Dendritic cell treated with granulocyte-macrophage colony-stimulating factor and Interleukin-4, amounts not matched to agents 40 ng/mL and 50 ng/mL, for 4 days (primary cell): ENCODE results near the gene RBM28.

ENCODE experiments used
- H3K27ac Mint-ChIP-seq: one replicate; pipeline ENCODE4 v1.8.0; 2022; ENCODE audit warnings: mild to moderate bottlenecking, mixed read lengths
- H3K27me3 Mint-ChIP-seq: one replicate; pipeline ENCODE4 v1.8.0; 2022; ENCODE audit warnings: mild to moderate bottlenecking, mixed read lengths
- H3K36me3 Mint-ChIP-seq: one replicate; pipeline ENCODE4 v1.8.0; 2022; ENCODE audit warnings: low read depth, mixed read lengths
- H3K4me1 Mint-ChIP-seq: one replicate; pipeline ENCODE4 v1.8.0; 2022; ENCODE audit warnings: low read depth, mixed read lengths
- H3K4me3 Mint-ChIP-seq: one replicate; pipeline ENCODE4 v1.8.0; 2022; ENCODE audit warnings: mild to moderate bottlenecking, moderate library complexity, mixed read lengths
- H3K9me3 Mint-ChIP-seq: one replicate; pipeline ENCODE4 v1.8.0; 2022; ENCODE audit warnings: mixed read lengths
- intact Hi-C: fragments of 100-400 bp; cut with micrococcal nuclease; formaldehyde crosslinking; loops from one replicate; pipeline ENCODE4 v1.15.0; 2022

RBM28 gene

GRCh38 chr7:128361411-128362379 is 18.0 kb upstream of the RBM28 start, which contains the start of gene PRRT4:
Gene PRRT4, minus strand, starts transcription at chr7:128361690.
- intact Hi-C loops = no loop called here
- Mint-ChIP-seq H3K36me3 (no peaks in the 10 kb centered on the region), H3K4me3 (peak within 1 kb of the TSS; percentile 80), H3K27me3 (peaks cover 54% of the 10 kb centered on the region), H3K9me3 (no peaks in the 10 kb centered on the region), H3K4me1 (peaks cover 59% of the 10 kb centered on the region), H3K27ac (peak within 1 kb of the TSS; percentile 25)

- Mint-ChIP-seq H3K9me3 (no peaks in the 10 kb centered on the region), H3K27me3 (peaks cover 53% of the 10 kb centered on the region), H3K27ac (no peak overlapping the region), H3K4me1 (peaks cover 51% of the 10 kb centered on the region), H3K36me3 (no peaks in the 10 kb centered on the region), H3K4me3 (no peak overlapping the region)
- intact Hi-C loops = no loop called here
Observed at GRCh38 chr7:128360359-128360678, 16.6 kb upstream of the RBM28 start.

- H3K27me3 Mint-ChIP-seq = peaks cover 49% of the 10 kb centered on the region
- no peaks in the 10 kb centered on the region for H3K9me3 Mint-ChIP-seq
- peaks cover 51% of the 10 kb centered on the region for H3K4me1 Mint-ChIP-seq
- intact Hi-C loops = no loop called here
- no peak overlapping the region for H3K4me3 Mint-ChIP-seq
- H3K27ac Mint-ChIP-seq = no peak overlapping the region
- no peaks in the 10 kb centered on the region for H3K36me3 Mint-ChIP-seq
Observed at GRCh38 chr7:128359939-128360338, 16.2 kb upstream of the RBM28 start.

GRCh38 chr7:128359336-128359735 is 15.6 kb upstream of the RBM28 start:
- intact Hi-C loops = no loop called here
- Mint-ChIP-seq H3K9me3 (no peaks in the 10 kb centered on the region), H3K4me1 (peaks cover 51% of the 10 kb centered on the region), H3K36me3 (no peaks in the 10 kb centered on the region), H3K4me3 (no peak overlapping the region), H3K27ac (no peak overlapping the region), H3K27me3 (peaks cover 45% of the 10 kb centered on the region)

GRCh38 chr7:128358233-128358632 is 14.5 kb upstream of the RBM28 start:
- H3K27ac Mint-ChIP-seq = no peak overlapping the region
- peaks cover 45% of the 10 kb centered on the region for H3K27me3 Mint-ChIP-seq
- H3K4me1 Mint-ChIP-seq = peaks cover 51% of the 10 kb centered on the region
- H3K4me3 Mint-ChIP-seq = no peak overlapping the region
- H3K9me3 Mint-ChIP-seq = no peaks in the 10 kb centered on the region
- H3K36me3 Mint-ChIP-seq = no peaks in the 10 kb centered on the region
- intact Hi-C loops = no loop called here

- Mint-ChIP-seq H3K27me3 (peaks cover 45% of the 10 kb centered on the region), H3K4me3 (no peak overlapping the region), H3K36me3 (no peaks in the 10 kb centered on the region), H3K4me1 (peaks cover 52% of the 10 kb centered on the region), H3K9me3 (no peaks in the 10 kb centered on the region), H3K27ac (no peak overlapping the region)
- intact Hi-C loops = no loop called here
Observed at GRCh38 chr7:128357217-128357613, 13.5 kb upstream of the RBM28 start.

- H3K36me3 Mint-ChIP-seq = no peaks in the 10 kb centered on the region
- no peaks in the 10 kb centered on the region for H3K9me3 Mint-ChIP-seq
- peaks cover 47% of the 10 kb centered on the region for H3K4me1 Mint-ChIP-seq
- peaks cover 40% of the 10 kb centered on the region for H3K27me3 Mint-ChIP-seq
- H3K4me3 Mint-ChIP-seq = no peak overlapping the region
- H3K27ac Mint-ChIP-seq = no peak overlapping the region
- intact Hi-C loops = no loop called here
Observed at GRCh38 chr7:128356546-128357216, 13.0 kb upstream of the RBM28 start.

GRCh38 chr7:128353610-128354009 is 9.9 kb upstream of the RBM28 start:
- Mint-ChIP-seq H3K9me3 (no peaks in the 10 kb centered on the region), H3K36me3 (no peaks in the 10 kb centered on the region), H3K4me3 (no peak overlapping the region), H3K27me3 (peaks cover 47% of the 10 kb centered on the region), H3K27ac (no peak overlapping the region), H3K4me1 (peaks cover 19% of the 10 kb centered on the region)
- intact Hi-C loops = no loop called here

- no peak overlapping the region for H3K27ac Mint-ChIP-seq
- H3K36me3 Mint-ChIP-seq = no peaks in the 10 kb centered on the region
- peaks cover 15% of the 10 kb centered on the region for H3K4me1 Mint-ChIP-seq
- peaks cover 48% of the 10 kb centered on the region for H3K27me3 Mint-ChIP-seq
- no peak overlapping the region for H3K4me3 Mint-ChIP-seq
- no peaks in the 10 kb centered on the region for H3K9me3 Mint-ChIP-seq
- intact Hi-C loops = no loop called here
Observed at GRCh38 chr7:128353189-128353588, 9.5 kb upstream of the RBM28 start.

- Mint-ChIP-seq H3K27ac (no peak overlapping the region), H3K27me3 (peaks cover 52% of the 10 kb centered on the region), H3K36me3 (no peaks in the 10 kb centered on the region), H3K4me3 (no peak overlapping the region), H3K9me3 (no peaks in the 10 kb centered on the region), H3K4me1 (peaks cover 10% of the 10 kb centered on the region)
- intact Hi-C loops = no loop called here
Observed at GRCh38 chr7:128352636-128353035, 8.9 kb upstream of the RBM28 start.

GRCh38 chr7:128352153-128352537 is 8.4 kb upstream of the RBM28 start:
- no peaks in the 10 kb centered on the region for H3K9me3 Mint-ChIP-seq
- peaks cover 53% of the 10 kb centered on the region for H3K27me3 Mint-ChIP-seq
- H3K4me3 Mint-ChIP-seq = no peak overlapping the region
- intact Hi-C loops = no loop called here
- H3K27ac Mint-ChIP-seq = no peak overlapping the region
- H3K4me1 Mint-ChIP-seq = peaks cover 5% of the 10 kb centered on the region
- H3K36me3 Mint-ChIP-seq = no peaks in the 10 kb centered on the region

GRCh38 chr7:128351296-128352152 is 7.8 kb upstream of the RBM28 start:
- intact Hi-C loops = no loop called here
- peaks cover 53% of the 10 kb centered on the region for H3K27me3 Mint-ChIP-seq
- no peaks in the 10 kb centered on the region for H3K36me3 Mint-ChIP-seq
- peaks cover 5% of the 10 kb centered on the region for H3K4me1 Mint-ChIP-seq
- H3K27ac Mint-ChIP-seq = no peak overlapping the region
- H3K9me3 Mint-ChIP-seq = no peaks in the 10 kb centered on the region
- H3K4me3 Mint-ChIP-seq = no peak overlapping the region

GRCh38 chr7:128350708-128351295 is 7.1 kb upstream of the RBM28 start:
- Mint-ChIP-seq H3K4me3 (no peak overlapping the region), H3K4me1 (peaks cover 5% of the 10 kb centered on the region), H3K27ac (no peak overlapping the region), H3K9me3 (no peaks in the 10 kb centered on the region), H3K27me3 (peaks cover 53% of the 10 kb centered on the region), H3K36me3 (no peaks in the 10 kb centered on the region)
- intact Hi-C loops = no loop called here
